CD14-positive monocyte (primary cell): Measurements from ENCODE around the gene LRTM2. TPM values are rescaled to one million over a fixed set of nuclear protein-coding genes. Genes with fewer than 3 reads are reported as not detected.
A peak's percentile ranks its signal among the peaks of the same experiment; 100 is the strongest.

Experiments used
- DNase-seq, 3 donors: peaks; one replicate each; pipeline ENCODE4 v3.0.0-alpha.2; 2011 to 2022
- H2AFZ ChIP-seq: 2 replicates; pipeline ENCODE4 v1.6.0; 2012; ENCODE audit warnings: mild to moderate bottlenecking, low read depth, low read length, inconsistent platforms; ENCODE audit not compliant: insufficient read depth, poor library complexity, severe bottlenecking
- H3K27ac ChIP-seq, 2 donors: 1 replicate in 1 of 2; 2 replicates in 1 of 2; pipeline ENCODE4 v1.5.1; 2012 to 2013; ENCODE audit warnings: low read length in 2 of 2, control low read depth in 1 of 2, inconsistent platforms in 1 of 2, low read depth in 1 of 2, mild to moderate bottlenecking in 1 of 2
- H3K27me3 ChIP-seq, 2 donors: one replicate each; pipeline versions ENCODE4 v1.6.0 to v1.6.1; 2011 to 2013; ENCODE audit warnings: low read length in 2 of 2; ENCODE audit not compliant: control insufficient read depth in 2 of 2, insufficient read depth in 2 of 2
- H3K36me3 ChIP-seq, 2 donors: replicated peaks in 1 of 2; 1 replicate in 1 of 2; 2 replicates in 1 of 2; pipeline versions ENCODE4 v1.5.1 to v1.6.1; 2012 to 2013; ENCODE audit warnings: low read length in 2 of 2, control low read depth in 1 of 2, inconsistent platforms in 1 of 2, mild to moderate bottlenecking in 1 of 2; ENCODE audit not compliant: insufficient read depth in 2 of 2, control insufficient read depth in 1 of 2
- H3K4me1 ChIP-seq, 2 donors: 1 replicate in 1 of 2; 2 replicates in 1 of 2; pipeline versions ENCODE4 v1.5.1 to v1.6.1; 2012 to 2013; ENCODE audit warnings: low read length in 2 of 2, control low read depth in 1 of 2, inconsistent platforms in 1 of 2, mild to moderate bottlenecking in 1 of 2, moderate library complexity in 1 of 2; ENCODE audit not compliant: insufficient read depth in 2 of 2, control insufficient read depth in 1 of 2
- H3K4me2 ChIP-seq: replicated peaks from 2 replicates; pipeline ENCODE3; 2012; ENCODE audit warnings: low read length, moderate library complexity, mild to moderate bottlenecking; ENCODE audit not compliant: poor library complexity, severe bottlenecking; ENCODE audit errors: extremely low read depth
- H3K4me3 ChIP-seq, 3 experiments: fragments of 200-600 bp in 1 of 3; sonication (generic) in 1 of 3; replicated peaks in 1 of 3; 1 replicate in 2 of 3; 2 replicates in 1 of 3; pipeline ENCODE4 v1.5.1; 2011 to 2013; ENCODE audit warnings: low read length in 3 of 3, mild to moderate bottlenecking in 3 of 3, control low read depth in 2 of 3, low read depth in 2 of 3, inconsistent platforms in 1 of 3, moderate library complexity in 1 of 3
- H3K79me2 ChIP-seq: 2 replicates; pipeline ENCODE4 v1.6.0; 2012; ENCODE audit warnings: mild to moderate bottlenecking, control low read depth, inconsistent platforms, low read length, moderate library complexity; ENCODE audit not compliant: insufficient read depth
- H3K9ac ChIP-seq: 2 replicates; pipeline ENCODE4 v1.6.0; 2017; ENCODE audit warnings: low read length, mild to moderate bottlenecking; ENCODE audit not compliant: insufficient read depth, poor library complexity, severe bottlenecking
- H3K9me3 ChIP-seq, 2 donors: replicated peaks in 1 of 2; 1 replicate in 1 of 2; 2 replicates in 1 of 2; pipeline versions ENCODE4 v1.5.1 to v1.6.1; 2012 to 2013; ENCODE audit warnings: low read length in 2 of 2, control low read depth in 1 of 2; ENCODE audit not compliant: control insufficient read depth in 1 of 2, insufficient read depth in 1 of 2
- H4K20me1 ChIP-seq: 2 replicates; pipeline ENCODE4 v1.6.0; 2012; ENCODE audit warnings: mild to moderate bottlenecking, low read length, control low read depth, moderate library complexity; ENCODE audit not compliant: insufficient read depth
- H3K27ac Mint-ChIP-seq, 7 donors: one replicate each; pipeline ENCODE4 v1.8.0; 2020; ENCODE audit warnings: mild to moderate bottlenecking in 7 of 7, mixed read lengths in 7 of 7, moderate library complexity in 6 of 7, inconsistent platforms in 2 of 7
- H3K27me3 Mint-ChIP-seq, 3 donors: one replicate each; pipeline ENCODE4 v1.8.0; 2021 to 2022; ENCODE audit warnings: low read depth in 3 of 3, mild to moderate bottlenecking in 3 of 3, mixed read lengths in 3 of 3, moderate library complexity in 3 of 3, inconsistent platforms in 1 of 3
- H3K36me3 Mint-ChIP-seq, 2 donors: one replicate each; pipeline ENCODE4 v1.8.0; 2020; ENCODE audit warnings: mixed read lengths in 2 of 2, inconsistent platforms in 1 of 2, mild to moderate bottlenecking in 1 of 2
- H3K4me1 Mint-ChIP-seq: one replicate; pipeline ENCODE4 v1.8.0; 2020; ENCODE audit warnings: mild to moderate bottlenecking, mixed read lengths
- H3K4me3 Mint-ChIP-seq, 2 donors: one replicate each; pipeline ENCODE4 v1.8.0; 2020; ENCODE audit warnings: mild to moderate bottlenecking in 2 of 2, mixed read lengths in 2 of 2, moderate library complexity in 1 of 2
- H3K9me3 Mint-ChIP-seq, 7 donors: one replicate each; pipeline ENCODE4 v1.8.0; 2020 to 2022; ENCODE audit warnings: mixed read lengths in 7 of 7, mild to moderate bottlenecking in 6 of 7, moderate library complexity in 6 of 7, inconsistent platforms in 2 of 7
- CTCF ChIP-seq: fragments of 200-600 bp; IDR thresholded peaks from one replicate; pipeline ENCODE4 v1.8.0; 2022; ENCODE audit warnings: antibody characterized with exemption, mild to moderate bottlenecking
- WGBS: methylation state at CpG from one replicate; pipeline ENCODE4 v1.1.5; 2013; ENCODE audit warnings: missing lambda C conversion rate; ENCODE audit not compliant: insufficient coverage; 5-methylcytosine and 5-hydroxymethylcytosine counted together
- intact Hi-C, 2 donors: fragments of 100-400 bp; cut with micrococcal nuclease; formaldehyde crosslinking; loops; one replicate each; pipeline versions ENCODE4 v1.15.0 to v1.15.1; 2023
- polyA plus RNA-seq, 3 donors: library from polyadenylated mRNA; depleted of rRNA in 1 of 3; unstranded in 2 of 3; stranded (reverse) in 1 of 3; fragments of 300-500 nt in 2 of 3; fragments of >200 nt in 1 of 3; fragmentation: Illumina TruSeq in 2 of 3; gene quantifications; 1 replicate in 2 of 3; 2 replicates in 1 of 3; pipeline ENCODE4 v1.2.3, GENCODE V29; 2012 to 2021

The LRTM2 gene
- polyA plus RNA-seq, 3 donors, result not detected

- DNase-seq, result no peak
- H3K79me2 ChIP-seq, result no peaks in the 10 kb centered on the region
- H3K4me3 ChIP-seq, result no peak overlapping the region
- peaks cover 0 to 5% of the 10 kb centered on the region in 2 donors for H3K4me1 ChIP-seq
- H3K4me3 Mint-ChIP-seq, result peak overlapping the region in 1 of 2 donors; percentile 11
- H3K9me3 Mint-ChIP-seq, result peaks cover 0 to 7% (median 2%) of the 10 kb centered on the region in 7 donors
- H3K4me2 ChIP-seq, result no peak overlapping the region
- no peak overlapping the region for H2AFZ ChIP-seq
- H4K20me1 ChIP-seq, result no peaks in the 10 kb centered on the region
- H3K27me3 ChIP-seq, result peaks cover 10 to 36% of the 10 kb centered on the region in 2 donors
- no peak overlapping the region for H3K9ac ChIP-seq
- intact Hi-C loops, result no loop called here
- TF ChIP-seq CTCF, result no peak
- H3K36me3 ChIP-seq, result no peaks in the 10 kb centered on the region
- H3K4me1 Mint-ChIP-seq, result peaks cover 12% of the 10 kb centered on the region
- 91% methylated on average over 10 of the region's 11 CpGs for WGBS
- H3K9me3 ChIP-seq, result no peaks in the 10 kb centered on the region
- no peak overlapping the region for H3K27ac ChIP-seq
- peaks cover 35 to 41% (median 37%) of the 10 kb centered on the region in 3 donors for H3K27me3 Mint-ChIP-seq
- peaks cover 0 to 3% of the 10 kb centered on the region in 2 donors for H3K36me3 Mint-ChIP-seq
- H3K27ac Mint-ChIP-seq, result no peak overlapping the region
Measured at GRCh38 chr12:1822699-1823098, 2.3 kb downstream of the LRTM2 start.

- Histone ChIP-seq H3K27ac (no peak overlapping the region), H3K9ac (no peak overlapping the region), H3K79me2 (no peaks in the 10 kb centered on the region), H3K4me3 (no peak overlapping the region), H4K20me1 (no peaks in the 10 kb centered on the region), H3K4me1 (peaks cover 0 to 5% of the 10 kb centered on the region in 2 donors), H3K36me3 (no peaks in the 10 kb centered on the region), H3K27me3 (peaks cover 10 to 36% of the 10 kb centered on the region in 2 donors), H2AFZ (no peak overlapping the region), H3K4me2 (no peak overlapping the region), H3K9me3 (no peaks in the 10 kb centered on the region)
- Mint-ChIP-seq H3K27me3 (peaks cover 35 to 38% (median 37%) of the 10 kb centered on the region in 3 donors), H3K4me3 (no peak overlapping the region), H3K4me1 (peaks cover 12% of the 10 kb centered on the region), H3K27ac (no peak overlapping the region), H3K36me3 (peaks cover 0 to 3% of the 10 kb centered on the region in 2 donors), H3K9me3 (peaks cover 0 to 7% (median 2%) of the 10 kb centered on the region in 7 donors)
- no peak for DNase-seq
- no peak for TF ChIP-seq CTCF
- intact Hi-C loops, result no loop called here
- 93% methylated on average over 9 of the region's 10 CpGs for WGBS
Measured at GRCh38 chr12:1823237-1823636, 2.9 kb downstream of the LRTM2 start.
